ENCODE measurements around the gene NFATC1. TPM values are rescaled to one million over a fixed set of nuclear protein-coding genes. Genes with fewer than 3 reads are reported as not detected.

Gene NFATC1
- polyA plus RNA-seq, 2 of the 4 experiments (the other 2 are of a cell fraction) = 0.52 to 1.7 TPM

GRCh38 chr18:79524181-79525078, 128.7 kb downstream of the NFATC1 start:
- Histone ChIP-seq H3K9me3 (no peaks in the 10 kb centered on the region), H3K27ac (no peak overlapping the region), H3K4me3 (no peak overlapping the region), H3K4me2 (no peak overlapping the region), H3K4me1 (no peaks in the 10 kb centered on the region)
- DNase-seq (ENCODE audit: low read depth in 1 of 2, low spot score in 1 of 2) = no peak
- 76% methylated on average over 29 of the region's 63 CpGs for WGBS (ENCODE audit: missing lambda C conversion rate)
- ChIA-PET CTCF (interaction anchor here (1.0 to 2.8 kb wide), 2 partner anchors 143 to 145 kb away, joined by 4 to 10 read pairs; no protein-coding TSS in a partner anchor), POLR2A (no interaction called here)
- no peak for TF ChIP-seq GATA3 (IDR thresholded peaks at IDR 0.05; ENCODE audit: borderline replicate concordance)
- no peak for TF ChIP-seq MAX (IDR thresholded peaks at IDR 0.05)
- TF ChIP-seq ATOH8 (CRISPR knock-in tag; IDR thresholded peaks at IDR 0.05; ENCODE audit: low read depth) = no peak
- TF ChIP-seq ELK1 (IDR thresholded peaks at IDR 0.05; ENCODE audit: low read depth, low read length) = no peak
- no peak for TF ChIP-seq HES2 (IDR thresholded peaks at IDR 0.05)
- TF ChIP-seq HOXB13 (CRISPR knock-in tag; IDR thresholded peaks at IDR 0.05; ENCODE audit: low read depth) = no peak
- no peak for TF ChIP-seq JUN (IDR thresholded peaks at IDR 0.05)
- TF ChIP-seq FOXS1 (CRISPR knock-in tag; IDR thresholded peaks at IDR 0.05) = no peak
- no peak for TF ChIP-seq FOSL2 (IDR thresholded peaks at IDR 0.05)
- TF ChIP-seq FOSL2 (CRISPR knock-in tag; IDR thresholded peaks at IDR 0.05) = no peak
- TF ChIP-seq BHLHE40 (IDR thresholded peaks at IDR 0.05; ENCODE audit: low read depth, low read length) = no peak
- TF ChIP-seq SREBF2 (IDR thresholded peaks at IDR 0.05) = no peak
- TF ChIP-seq E2F6 (IDR thresholded peaks at IDR 0.05; ENCODE audit: borderline replicate concordance, low read depth) = no peak
- TF ChIP-seq MAFK (IDR thresholded peaks at IDR 0.05; ENCODE audit: partially characterized antibody) = no peak
- TF ChIP-seq RFX5 (IDR thresholded peaks at IDR 0.05) = no peak
- TF ChIP-seq NPAS2 (CRISPR knock-in tag; IDR thresholded peaks at IDR 0.05; ENCODE audit: borderline replicate concordance) = no peak
- no peak for TF ChIP-seq CHD2 (IDR thresholded peaks at IDR 0.05; ENCODE audit: low read length, partially characterized antibody)
- no peak for FAIRE-seq
- ATAC-seq = 0 out of 6 replicates have a peak, but pooled peaks of 1 of the 2 experiments have one; percentile 21

- ATAC-seq (no peak), FAIRE-seq (no peak), DNase-seq (ENCODE audit: low read depth in 1 of 2, low spot score in 1 of 2) (no peak)
- H3K9me3 ChIP-seq = no peaks in the 10 kb centered on the region
- whole genome bisulfite sequencing (ENCODE audit: missing lambda C conversion rate) = 69% methylated on average over 12 of the region's 39 CpGs
- H3K27ac ChIP-seq = no peak overlapping the region
- ChIA-PET CTCF (interaction anchor here (1.3 to 9.1 kb wide), 2 partner anchors 15 to 145 kb away, joined by 3 to 144 read pairs; no protein-coding TSS in a partner anchor), POLR2A (no interaction called here)
- TF ChIP-seq RCOR1 (IDR thresholded peaks at IDR 0.05; ENCODE audit: low read depth, low read length) (no peak), E2F6 (IDR thresholded peaks at IDR 0.05; ENCODE audit: borderline replicate concordance, low read depth) (no peak), SREBF2 (IDR thresholded peaks at IDR 0.05) (no peak), RFX5 (IDR thresholded peaks at IDR 0.05) (no peak), KDM1A (IDR thresholded peaks at IDR 0.05; ENCODE audit: low read depth) (no peak), HDAC2 (IDR thresholded peaks at IDR 0.05) (no peak)
- H3K4me3 ChIP-seq = no peak overlapping the region
- H3K4me2 ChIP-seq = no peak overlapping the region
- H3K4me1 ChIP-seq = no peaks in the 10 kb centered on the region
Observed at GRCh38 chr18:79525556-79526467, 130.1 kb downstream of the NFATC1 start.
